SK-N-SH (cell line): Measurements from ENCODE around the gene EVPL. TPM values are rescaled to one million over a fixed set of nuclear protein-coding genes. Genes with fewer than 3 reads are reported as not detected.

ENCODE experiments used
- CTCF ChIA-PET: fragments of 300-600, 350-600 bp; formaldehyde crosslinking; extraction: SDS; loops from one replicate; lab custom pipeline; 2021; lab: Yijun Ruan, JAX
- POLR2A ChIA-PET: fragments of 350-600 bp; sonication (Branson Sonifier 250); formaldehyde crosslinking; extraction: SDS; loops from one replicate; lab custom pipeline; 2020; ENCODE audit warnings: antibody characterized with exemption, inconsistent platforms; lab: Yijun Ruan, JAX
- DNase-seq: peaks from one replicate; pipeline ENCODE4 v3.0.0; 2012
- H2AFZ ChIP-seq: fragments of 200-600 bp; sonication (generic); 2 replicates; pipeline ENCODE4 v1.8.1; 2016; ENCODE audit warnings: antibody characterized with exemption, mild to moderate bottlenecking, low read depth
- H3F3A ChIP-seq: fragments of 200-600 bp; sonication (generic); replicated peaks from 2 replicates; pipeline ENCODE3; 2016; ENCODE audit warnings: antibody characterized with exemption, mild to moderate bottlenecking; ENCODE audit not compliant: insufficient read depth
- H3K27ac ChIP-seq, 2 experiments: fragments of 200-500 bp in 1 of 2; fragments of 200-600 bp in 1 of 2; sonication (Bioruptor generic) in 1 of 2; sonication (generic), shearing (Covaris generic) in 1 of 2; 2 replicates each; pipeline versions ENCODE4 v1.5.1 to v1.6.1; 2014 to 2016; ENCODE audit warnings: low read depth in 2 of 2, inconsistent platforms in 1 of 2, low read length in 1 of 2, mild to moderate bottlenecking in 1 of 2, mixed read lengths in 1 of 2
- H3K27me3 ChIP-seq: fragments of 200-600 bp; sonication (generic), shearing (Covaris generic); 2 replicates; pipeline ENCODE4 v1.6.1; 2016; ENCODE audit warnings: mixed run types; ENCODE audit not compliant: insufficient read depth
- H3K36me3 ChIP-seq, 2 experiments: fragments of 200-500 bp in 1 of 2; fragments of 200-600 bp in 1 of 2; sonication (Bioruptor generic) in 1 of 2; sonication (generic) in 1 of 2; replicated peaks in 1 of 2; 2 replicates each; pipeline versions ENCODE3 to v1.5.1; 2014 to 2016; ENCODE audit warnings: low read length in 1 of 2, mild to moderate bottlenecking in 1 of 2; ENCODE audit not compliant: insufficient read depth in 2 of 2, control insufficient read depth in 1 of 2
- H3K4me1 ChIP-seq, 2 experiments: fragments of 200-500 bp in 1 of 2; fragments of 200-600 bp in 1 of 2; sonication (Bioruptor generic) in 1 of 2; sonication (generic), shearing (Covaris generic) in 1 of 2; 2 replicates each; pipeline versions ENCODE4 v1.5.1 to v1.6.1; 2014 to 2016; ENCODE audit warnings: low read depth in 1 of 2, low read length in 1 of 2, mixed run types in 1 of 2; ENCODE audit not compliant: insufficient read depth in 2 of 2, control insufficient read depth in 1 of 2
- H3K4me2 ChIP-seq: fragments of 200-600 bp; sonication (generic), shearing (Covaris generic); 2 replicates; pipeline ENCODE4 v1.6.1; 2017; ENCODE audit warnings: mixed run types
- H3K4me3 ChIP-seq, 2 experiments: fragments of 200-500 bp in 1 of 2; fragments of 200-600 bp in 1 of 2; sonication (Bioruptor generic) in 1 of 2; sonication (generic), shearing (Covaris generic) in 1 of 2; 2 replicates each; pipeline versions ENCODE4 v1.5.1 to v1.8.1; 2014 to 2016; ENCODE audit warnings: low read depth in 2 of 2, inconsistent platforms in 1 of 2, low read length in 1 of 2, mild to moderate bottlenecking in 1 of 2, mixed read lengths in 1 of 2, moderate library complexity in 1 of 2
- H3K79me2 ChIP-seq: fragments of 200-600 bp; sonication (generic); 2 replicates; pipeline ENCODE4 v1.8.1; 2017; ENCODE audit warnings: mild to moderate bottlenecking; ENCODE audit not compliant: insufficient read depth
- H3K9ac ChIP-seq: fragments of 200-600 bp; sonication (generic); 2 replicates; pipeline ENCODE4 v1.6.1; 2017; ENCODE audit warnings: mixed run types
- H3K9me2 ChIP-seq: fragments of 200-600 bp; sonication (generic); 2 replicates; pipeline ENCODE4 v1.6.1; 2017; ENCODE audit warnings: mixed run types
- H3K9me3 ChIP-seq: fragments of 200-600 bp; sonication (generic); 2 replicates; pipeline ENCODE4 v1.6.1; 2017; ENCODE audit warnings: mixed run types, mild to moderate bottlenecking, moderate library complexity
- H4K20me1 ChIP-seq: fragments of 200-600 bp; sonication (generic); 2 replicates; pipeline ENCODE4 v1.6.1; 2017; ENCODE audit warnings: mild to moderate bottlenecking, mixed run types; ENCODE audit not compliant: insufficient read depth
- ELF1 ChIP-seq: IDR thresholded peaks from 2 replicates; pipeline ENCODE4 v1.4.0; 2012
- EP300 ChIP-seq, 2 experiments: IDR thresholded peaks; 2 replicates each; pipeline versions ENCODE4 v1.4.0 to v1.6.1; 2012; ENCODE audit warnings: borderline replicate concordance in 1 of 2, low read depth in 1 of 2, low read length in 1 of 2
- FOSL2 ChIP-seq: IDR thresholded peaks from 2 replicates; pipeline ENCODE4 v1.4.0; 2012; ENCODE audit warnings: low read depth, mild to moderate bottlenecking, moderate library complexity, borderline replicate concordance
- FOXJ3 ChIP-seq: sonication (generic); formaldehyde crosslinking; IDR thresholded peaks from 2 replicates; pipeline ENCODE4 v1.5.1; 2020; ENCODE audit warnings: mild to moderate bottlenecking, missing genetic modification reagents
- FOXM1 ChIP-seq: IDR thresholded peaks from 2 replicates; pipeline ENCODE4 v1.4.0; 2012; ENCODE audit warnings: low read depth, mild to moderate bottlenecking
- GATA2 ChIP-seq: sonication (generic); formaldehyde crosslinking; IDR thresholded peaks from 2 replicates; pipeline ENCODE4 v1.5.0; 2020; ENCODE audit warnings: mild to moderate bottlenecking, missing genetic modification reagents
- JUND ChIP-seq: IDR thresholded peaks from 2 replicates; pipeline ENCODE4 v1.4.0; 2012
- MEF2A ChIP-seq: IDR thresholded peaks from 2 replicates; pipeline ENCODE4 v1.4.0; 2012; ENCODE audit warnings: low read depth, borderline replicate concordance
- MXI1 ChIP-seq: IDR thresholded peaks from 2 replicates; pipeline ENCODE4 v1.6.1; 2012; ENCODE audit warnings: mild to moderate bottlenecking, low read depth, low read length, improper control_type of control experiment
- NRF1 ChIP-seq: IDR thresholded peaks from 2 replicates; pipeline ENCODE4 v1.6.1; 2012; ENCODE audit warnings: low read depth, mild to moderate bottlenecking, low read length
- RAD21 ChIP-seq: IDR thresholded peaks from 2 replicates; pipeline ENCODE4 v1.6.1; 2012; ENCODE audit warnings: mild to moderate bottlenecking, low read length
- RCOR1 ChIP-seq: fragments of 150-350 bp; IDR thresholded peaks from 2 replicates; pipeline ENCODE4 v1.6.1; 2017; ENCODE audit warnings: antibody characterized with exemption, low read length
- RXRA ChIP-seq: IDR thresholded peaks from 2 replicates; pipeline ENCODE4 v1.4.0; 2012; ENCODE audit warnings: low read depth, mild to moderate bottlenecking, borderline replicate concordance
- SIN3A ChIP-seq: IDR thresholded peaks from 2 replicates; pipeline ENCODE4 v1.6.1; 2012; ENCODE audit warnings: low read depth, mild to moderate bottlenecking, low read length, moderate library complexity, borderline replicate concordance
- SMC3 ChIP-seq: IDR thresholded peaks from 2 replicates; pipeline ENCODE4 v1.6.1; 2012; ENCODE audit warnings: low read depth, low read length, improper control_type of control experiment
- TAF1 ChIP-seq: IDR thresholded peaks from 2 replicates; pipeline ENCODE4 v1.6.1; 2012; ENCODE audit warnings: low read depth, mild to moderate bottlenecking, low read length, moderate library complexity, borderline replicate concordance
- TEAD4 ChIP-seq: IDR thresholded peaks from 2 replicates; pipeline ENCODE4 v1.4.0; 2012; ENCODE audit warnings: mild to moderate bottlenecking, borderline replicate concordance; ENCODE audit not compliant: insufficient read depth
- WGBS: methylation state at CpG from one replicate; pipeline ENCODE4 v1.1.6; 2017; ENCODE audit warnings: low lambda C conversion rate; 5-methylcytosine and 5-hydroxymethylcytosine counted together
- polyA plus RNA-seq, 3 experiments: library from polyadenylated mRNA; depleted of rRNA; stranded (reverse); fragments of >200 nt; gene quantifications; 2 replicates each; pipeline ENCODE4 v1.2.3, GENCODE V29; 2012
- TF ChIP-seq, protein P1 (sequence below): IDR thresholded peaks from 2 replicates; pipeline ENCODE4 v1.4.0; 2012; ENCODE audit warnings: low read depth, borderline replicate concordance
- TF ChIP-seq, protein P2 (sequence below): IDR thresholded peaks from 2 replicates; pipeline ENCODE4 v1.4.0; 2012; ENCODE audit warnings: low read depth
- TF ChIP-seq, protein P3 (sequence below): IDR thresholded peaks from 2 replicates; pipeline ENCODE4 v1.4.0; 2012; ENCODE audit warnings: low read depth, borderline replicate concordance

Gene EVPL
- polyA plus RNA-seq, 1 of the 3 experiments (the other 2 are of a cell fraction): 0.23 TPM

DNA sequence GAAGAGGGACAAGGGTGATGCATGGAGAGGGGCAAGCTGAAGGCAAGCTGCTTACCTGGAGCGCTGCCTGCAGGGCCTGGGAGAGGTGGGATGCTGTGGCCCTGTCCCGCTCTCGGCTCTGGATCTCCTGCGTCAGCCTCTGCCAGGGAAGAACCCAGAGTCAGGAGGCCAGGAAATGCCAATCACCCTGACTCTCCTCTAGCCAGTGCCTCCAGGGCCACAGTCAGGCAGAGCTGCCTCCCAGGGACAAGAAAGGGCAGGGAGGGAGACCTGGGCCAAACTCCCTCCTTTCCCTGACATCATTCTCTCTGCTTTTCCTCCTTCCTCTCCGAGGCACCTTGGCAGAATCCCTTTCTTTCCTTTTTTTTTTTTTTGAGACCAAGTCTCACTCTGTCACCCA lies 15.2 kb downstream of the EVPL start:
- Histone ChIP-seq H3F3A (no peaks in the 10 kb centered on the region), H4K20me1 (no peaks in the 10 kb centered on the region), H3K36me3 (no peaks in the 10 kb centered on the region), H3K27ac (no peak overlapping the region), H3K4me2 (no peak overlapping the region), H3K9me2 (no peaks in the 10 kb centered on the region), H3K9ac (no peak overlapping the region), H3K4me3 (no peak overlapping the region), H3K4me1 (peaks cover 10% of the 10 kb centered on the region in 2 experiments; a peak in 2 of 4 replicates), H2AFZ (no peak overlapping the region), H3K27me3 (no peaks in the 10 kb centered on the region), H3K9me3 (no peaks in the 10 kb centered on the region), H3K79me2 (no peaks in the 10 kb centered on the region)
- 80% methylated on average over 4 of the region's 5 CpGs for WGBS
- POLR2A ChIA-PET: no interaction called here
- TF ChIP-seq FOXM1 (no peak), SIN3A (no peak), TAF1 (no peak), RXRA (no peak), FOXJ3 (CRISPR knock-in tag) (no peak), RCOR1 (no peak), MXI1 (no peak), TEAD4 (no peak), RAD21 (no peak)
- TF ChIP-seq, protein P1, sequence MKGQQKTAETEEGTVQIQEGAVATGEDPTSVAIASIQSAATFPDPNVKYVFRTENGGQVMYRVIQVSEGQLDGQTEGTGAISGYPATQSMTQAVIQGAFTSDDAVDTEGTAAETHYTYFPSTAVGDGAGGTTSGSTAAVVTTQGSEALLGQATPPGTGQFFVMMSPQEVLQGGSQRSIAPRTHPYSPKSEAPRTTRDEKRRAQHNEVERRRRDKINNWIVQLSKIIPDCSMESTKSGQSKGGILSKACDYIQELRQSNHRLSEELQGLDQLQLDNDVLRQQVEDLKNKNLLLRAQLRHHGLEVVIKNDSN: no peak
- CTCF ChIA-PET: interaction anchor here (0.7 to 14.6 kb wide), 14 partner anchors 10 to 273 kb away, joined by 3 to 231 read pairs (median 4); partner anchors contain the start of genes CDK3, MRPL38 and WBP2
- DNase-seq: no peak

DNA sequence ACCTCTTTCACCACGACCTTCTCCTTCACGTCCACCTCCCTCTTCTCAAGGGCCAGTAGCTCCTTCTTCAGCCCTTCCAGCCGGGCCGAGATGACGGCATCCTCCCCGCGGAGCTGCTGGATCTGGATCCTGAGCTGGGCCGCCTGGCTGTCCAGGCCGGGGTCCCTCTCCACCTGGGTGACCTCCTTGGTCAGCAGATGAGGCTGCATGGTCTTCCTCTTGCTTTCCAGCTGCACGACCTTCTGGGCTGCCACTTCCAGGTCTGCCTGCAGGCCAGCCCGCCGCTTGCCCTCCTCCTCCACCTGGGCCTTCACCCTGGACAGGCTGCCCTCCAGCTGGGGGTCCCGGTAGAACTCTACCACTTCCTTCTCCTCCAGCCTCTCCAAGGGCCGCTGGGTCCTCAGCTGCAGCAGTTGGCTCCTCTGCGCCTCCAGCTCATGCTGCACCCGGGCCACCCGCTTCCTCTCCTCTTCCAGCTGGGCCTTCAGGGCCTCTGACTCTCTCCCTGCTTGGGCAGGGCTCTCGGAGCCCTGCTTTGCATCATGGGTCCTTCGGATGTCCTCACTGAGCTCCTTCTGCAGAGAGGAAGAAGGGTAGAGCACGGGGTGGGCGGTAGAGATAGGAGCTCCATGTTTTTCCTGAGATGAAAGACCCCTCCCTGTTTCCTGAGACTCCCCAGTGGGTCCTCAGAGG lies 17.0 kb downstream of the EVPL start:
- TF ChIP-seq MEF2A (no peak), ELF1 (no peak), NRF1 (no peak), FOXM1 (no peak), FOSL2 (no peak), JUND (no peak), SMC3 (no peak), EP300 (IDR thresholded peaks at IDR 0.05; ENCODE audit: borderline replicate concordance in 1 of 2, low read depth in 1 of 2, low read length in 1 of 2) (no peak), SIN3A (no peak), GATA2 (CRISPR knock-in tag) (no peak)
- TF ChIP-seq, protein P2, sequence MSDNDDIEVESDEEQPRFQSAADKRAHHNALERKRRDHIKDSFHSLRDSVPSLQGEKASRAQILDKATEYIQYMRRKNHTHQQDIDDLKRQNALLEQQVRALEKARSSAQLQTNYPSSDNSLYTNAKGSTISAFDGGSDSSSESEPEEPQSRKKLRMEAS: no peak
- TF ChIP-seq, protein P3, sequence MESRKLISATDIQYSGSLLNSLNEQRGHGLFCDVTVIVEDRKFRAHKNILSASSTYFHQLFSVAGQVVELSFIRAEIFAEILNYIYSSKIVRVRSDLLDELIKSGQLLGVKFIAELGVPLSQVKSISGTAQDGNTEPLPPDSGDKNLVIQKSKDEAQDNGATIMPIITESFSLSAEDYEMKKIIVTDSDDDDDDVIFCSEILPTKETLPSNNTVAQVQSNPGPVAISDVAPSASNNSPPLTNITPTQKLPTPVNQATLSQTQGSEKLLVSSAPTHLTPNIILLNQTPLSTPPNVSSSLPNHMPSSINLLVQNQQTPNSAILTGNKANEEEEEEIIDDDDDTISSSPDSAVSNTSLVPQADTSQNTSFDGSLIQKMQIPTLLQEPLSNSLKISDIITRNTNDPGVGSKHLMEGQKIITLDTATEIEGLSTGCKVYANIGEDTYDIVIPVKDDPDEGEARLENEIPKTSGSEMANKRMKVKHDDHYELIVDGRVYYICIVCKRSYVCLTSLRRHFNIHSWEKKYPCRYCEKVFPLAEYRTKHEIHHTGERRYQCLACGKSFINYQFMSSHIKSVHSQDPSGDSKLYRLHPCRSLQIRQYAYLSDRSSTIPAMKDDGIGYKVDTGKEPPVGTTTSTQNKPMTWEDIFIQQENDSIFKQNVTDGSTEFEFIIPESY: no peak
- no peak overlapping the region for H3K4me3 ChIP-seq
- ChIA-PET POLR2A (interaction anchor here (0.6 to 0.9 kb wide), 3 partner anchors 82 to 105 kb away, joined by 3 read pairs; partner anchors contain the start of gene MRPL38), CTCF (interaction anchor here (0.5 to 14.6 kb wide), 17 partner anchors 8 to 329 kb away, joined by 3 to 231 read pairs (median 6); partner anchors contain the start of genes CDK3, MRPL38 and WBP2)
- H3F3A ChIP-seq: peaks cover 4% of the 10 kb centered on the region
- no peak overlapping the region for H2AFZ ChIP-seq
- DNase-seq: no peak
- peaks cover 10 to 15% of the 10 kb centered on the region in 2 experiments; a peak in 3 of 4 replicates for H3K4me1 ChIP-seq
- H3K4me2 ChIP-seq: no peak overlapping the region
- no peaks in the 10 kb centered on the region for H3K79me2 ChIP-seq
- H3K9ac ChIP-seq: no peak overlapping the region
- 79% methylated on average over 21 of the region's 21 CpGs for WGBS
- no peak overlapping the region for H3K27ac ChIP-seq
- H3K27me3 ChIP-seq: no peaks in the 10 kb centered on the region
- H4K20me1 ChIP-seq: no peaks in the 10 kb centered on the region
- no peaks in the 10 kb centered on the region for H3K9me2 ChIP-seq
- H3K36me3 ChIP-seq: no peaks in the 10 kb centered on the region
- H3K9me3 ChIP-seq: no peaks in the 10 kb centered on the region
